ENCODE measurements around the gene AP3M1.

The AP3M1 gene

GRCh38 chr10:74135452-74135851, 15.2 kb downstream of the AP3M1 start:
- TF ChIP-seq, protein P1, sequence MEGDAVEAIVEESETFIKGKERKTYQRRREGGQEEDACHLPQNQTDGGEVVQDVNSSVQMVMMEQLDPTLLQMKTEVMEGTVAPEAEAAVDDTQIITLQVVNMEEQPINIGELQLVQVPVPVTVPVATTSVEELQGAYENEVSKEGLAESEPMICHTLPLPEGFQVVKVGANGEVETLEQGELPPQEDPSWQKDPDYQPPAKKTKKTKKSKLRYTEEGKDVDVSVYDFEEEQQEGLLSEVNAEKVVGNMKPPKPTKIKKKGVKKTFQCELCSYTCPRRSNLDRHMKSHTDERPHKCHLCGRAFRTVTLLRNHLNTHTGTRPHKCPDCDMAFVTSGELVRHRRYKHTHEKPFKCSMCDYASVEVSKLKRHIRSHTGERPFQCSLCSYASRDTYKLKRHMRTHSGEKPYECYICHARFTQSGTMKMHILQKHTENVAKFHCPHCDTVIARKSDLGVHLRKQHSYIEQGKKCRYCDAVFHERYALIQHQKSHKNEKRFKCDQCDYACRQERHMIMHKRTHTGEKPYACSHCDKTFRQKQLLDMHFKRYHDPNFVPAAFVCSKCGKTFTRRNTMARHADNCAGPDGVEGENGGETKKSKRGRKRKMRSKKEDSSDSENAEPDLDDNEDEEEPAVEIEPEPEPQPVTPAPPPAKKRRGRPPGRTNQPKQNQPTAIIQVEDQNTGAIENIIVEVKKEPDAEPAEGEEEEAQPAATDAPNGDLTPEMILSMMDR (conservative IDR thresholded peaks at IDR 0.05; ENCODE audit: low read length): no peak
- no peak for TF ChIP-seq EZH2phosphoT487 (IDR thresholded peaks at IDR 0.05; ENCODE audit: borderline replicate concordance)
- no peaks in the 10 kb centered on the region for H3K9me2 ChIP-seq (replicated peaks; ENCODE audit: low read depth, low read length)
- no peaks in the 10 kb centered on the region for H3K27me3 ChIP-seq (ENCODE audit: insufficient read depth, low read length, poor library complexity, severe bottlenecking)
- H3K4me1 ChIP-seq (ENCODE audit: insufficient read depth, low read length, poor library complexity, severe bottlenecking): no peaks in the 10 kb centered on the region
- no peaks in the 10 kb centered on the region for H3K79me2 ChIP-seq (ENCODE audit: insufficient read depth, low read length)
- H3F3A ChIP-seq (ENCODE audit: low read depth): no peaks in the 10 kb centered on the region
- no peak overlapping the region for H3K4me3 ChIP-seq (ENCODE audit: low read length, poor library complexity, severe bottlenecking)
- no peak overlapping the region for H2AFZ ChIP-seq (ENCODE audit: low read length)
- no peak overlapping the region for H3K9ac ChIP-seq (ENCODE audit: low read depth, low read length, poor library complexity, severe bottlenecking)
- no peak overlapping the region for H3K4me2 ChIP-seq (ENCODE audit: low read depth, low read length, poor library complexity, severe bottlenecking)
- no peaks in the 10 kb centered on the region for H3K9me3 ChIP-seq (ENCODE audit: insufficient read depth, low read depth, low read length)
- H4K20me1 ChIP-seq (ENCODE audit: insufficient read depth, low read length, poor library complexity, severe bottlenecking): no peaks in the 10 kb centered on the region
- H3K36me3 ChIP-seq (ENCODE audit: insufficient read depth, low read length): peaks cover 58% of the 10 kb centered on the region

DNA sequence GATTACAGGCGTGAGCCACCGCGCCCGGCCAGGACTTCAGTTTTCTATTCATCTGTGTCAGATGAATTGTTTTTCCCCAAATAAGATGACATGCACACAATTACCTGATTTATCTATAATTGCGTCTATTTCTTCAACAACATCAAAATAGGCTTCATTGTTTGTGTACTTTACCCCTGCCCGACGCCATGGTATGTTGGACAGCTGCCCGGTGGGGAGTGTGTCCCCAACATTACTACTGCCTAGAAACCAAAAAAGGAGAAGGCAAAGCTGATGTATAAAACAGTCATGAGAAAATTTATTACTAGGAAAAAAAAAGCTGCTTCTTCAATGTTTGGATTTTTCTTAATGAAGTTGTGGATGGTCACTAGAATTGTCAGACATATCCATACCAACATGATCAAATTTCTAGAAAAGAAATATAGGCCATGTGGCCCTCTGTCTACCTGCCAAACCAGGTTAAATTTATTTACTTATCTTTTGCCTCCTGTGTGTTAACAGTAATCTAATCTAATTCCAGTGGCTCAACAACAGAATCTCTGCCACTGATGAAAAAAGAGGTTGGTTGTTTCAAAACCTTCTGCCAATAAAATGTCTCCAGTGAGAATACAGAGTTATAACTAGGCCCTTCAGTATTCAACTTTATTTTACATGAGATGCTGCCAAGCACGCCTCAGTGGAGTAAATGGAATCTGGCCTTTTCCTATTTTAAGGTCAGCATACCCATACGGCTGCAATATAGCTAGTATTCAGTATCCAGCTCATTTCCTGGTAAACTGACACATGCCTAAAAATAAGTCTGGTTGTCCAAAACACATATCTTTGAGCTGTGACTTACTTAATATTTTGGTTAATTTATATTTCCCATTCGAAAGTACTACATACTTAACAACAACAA, 16.5 kb downstream of the AP3M1 start:
- H3K79me2 ChIP-seq (ENCODE audit: insufficient read depth, low read length): no peaks in the 10 kb centered on the region
- H3K4me1 ChIP-seq (ENCODE audit: insufficient read depth, low read length, poor library complexity, severe bottlenecking): no peaks in the 10 kb centered on the region
- no peaks in the 10 kb centered on the region for H4K20me1 ChIP-seq (ENCODE audit: insufficient read depth, low read length, poor library complexity, severe bottlenecking)
- H3K9me3 ChIP-seq (ENCODE audit: insufficient read depth, low read depth, low read length): no peaks in the 10 kb centered on the region
- TF ChIP-seq, protein P1 (conservative IDR thresholded peaks at IDR 0.05; ENCODE audit: low read length): no peak
- no peak for TF ChIP-seq EZH2phosphoT487 (IDR thresholded peaks at IDR 0.05; ENCODE audit: borderline replicate concordance)
- no peak overlapping the region for H3K4me3 ChIP-seq (ENCODE audit: low read length, poor library complexity, severe bottlenecking)
- H3K4me2 ChIP-seq (ENCODE audit: low read depth, low read length, poor library complexity, severe bottlenecking): no peak overlapping the region
- no peaks in the 10 kb centered on the region for H3K27me3 ChIP-seq (ENCODE audit: insufficient read depth, low read length, poor library complexity, severe bottlenecking)
- peaks cover 67% of the 10 kb centered on the region for H3K36me3 ChIP-seq (ENCODE audit: insufficient read depth, low read length)
- H3K9ac ChIP-seq (ENCODE audit: low read depth, low read length, poor library complexity, severe bottlenecking): no peak overlapping the region
- H3F3A ChIP-seq (ENCODE audit: low read depth): no peaks in the 10 kb centered on the region
- H2AFZ ChIP-seq (ENCODE audit: low read length): no peak overlapping the region
- no peaks in the 10 kb centered on the region for H3K9me2 ChIP-seq (replicated peaks; ENCODE audit: low read depth, low read length)

- no peak overlapping the region for H3K4me3 ChIP-seq (ENCODE audit: low read length, poor library complexity, severe bottlenecking)
- no peak overlapping the region for H2AFZ ChIP-seq (ENCODE audit: low read length)
- no peak overlapping the region for H3K9ac ChIP-seq (ENCODE audit: low read depth, low read length, poor library complexity, severe bottlenecking)
- H3K9me3 ChIP-seq (ENCODE audit: insufficient read depth, low read depth, low read length): no peaks in the 10 kb centered on the region
- TF ChIP-seq EZH2phosphoT487 (IDR thresholded peaks at IDR 0.05; ENCODE audit: borderline replicate concordance): no peak
- TF ChIP-seq, protein P1 (conservative IDR thresholded peaks at IDR 0.05; ENCODE audit: low read length): no peak
- no peaks in the 10 kb centered on the region for H3K79me2 ChIP-seq (ENCODE audit: insufficient read depth, low read length)
- H3K9me2 ChIP-seq (replicated peaks; ENCODE audit: low read depth, low read length): no peaks in the 10 kb centered on the region
- no peaks in the 10 kb centered on the region for H4K20me1 ChIP-seq (ENCODE audit: insufficient read depth, low read length, poor library complexity, severe bottlenecking)
- H3F3A ChIP-seq (ENCODE audit: low read depth): no peaks in the 10 kb centered on the region
- no peaks in the 10 kb centered on the region for H3K4me1 ChIP-seq (ENCODE audit: insufficient read depth, low read length, poor library complexity, severe bottlenecking)
- no peaks in the 10 kb centered on the region for H3K27me3 ChIP-seq (ENCODE audit: insufficient read depth, low read length, poor library complexity, severe bottlenecking)
- no peak overlapping the region for H3K4me2 ChIP-seq (ENCODE audit: low read depth, low read length, poor library complexity, severe bottlenecking)
- peaks cover 87% of the 10 kb centered on the region for H3K36me3 ChIP-seq (ENCODE audit: insufficient read depth, low read length)
These were observed 27.5 kb downstream of the AP3M1 start for GRCh38 chr10:74123081-74123480.

Measured in Loucy (cell line).